Aorta (tissue), 5 donors: ENCODE data around the gene MEF2C. TPM values are rescaled to one million over a fixed set of nuclear protein-coding genes. Genes with fewer than 3 reads are reported as not detected.

ENCODE experiments used
- ATAC-seq: fragments of 200-7000 bp; cut with Tn5 transposase; one replicate; pipeline ENCODE4 v1.9.1; 2022; ENCODE audit warnings: moderate library complexity; ENCODE audit not compliant: low FRiP score
- DNase-seq, 2 donors: peaks; one replicate each; pipeline ENCODE4 v3.0.0-alpha.2; 2020
- H3K27ac ChIP-seq, 2 donors: one replicate each; pipeline ENCODE4 v1.5.1; 2013; ENCODE audit warnings: low read length in 2 of 2, mild to moderate bottlenecking in 2 of 2, moderate library complexity in 2 of 2, control low read depth in 1 of 2, inconsistent platforms in 1 of 2, low read depth in 1 of 2
- H3K27me3 ChIP-seq, 2 donors: one replicate each; pipeline ENCODE4 v1.6.1; 2013; ENCODE audit warnings: control low read depth in 1 of 2, low read length in 1 of 2, mild to moderate bottlenecking in 1 of 2, moderate library complexity in 1 of 2; ENCODE audit not compliant: insufficient read depth in 2 of 2, control insufficient read depth in 1 of 2
- H3K36me3 ChIP-seq, 2 donors: one replicate each; pipeline ENCODE4 v1.6.1; 2013; ENCODE audit warnings: control low read depth in 1 of 2, low read length in 1 of 2, mild to moderate bottlenecking in 1 of 2; ENCODE audit not compliant: insufficient read depth in 2 of 2, control insufficient read depth in 1 of 2
- H3K4me1 ChIP-seq, 2 donors: one replicate each; pipeline ENCODE4 v1.6.1; 2013; ENCODE audit warnings: low read length in 2 of 2, control low read depth in 1 of 2, mild to moderate bottlenecking in 1 of 2, moderate library complexity in 1 of 2; ENCODE audit not compliant: insufficient read depth in 2 of 2, control insufficient read depth in 1 of 2
- H3K4me3 ChIP-seq, 2 donors: one replicate each; pipeline ENCODE4 v1.5.1; 2013; ENCODE audit warnings: low read length in 2 of 2, control low read depth in 1 of 2, mild to moderate bottlenecking in 1 of 2
- H3K9me3 ChIP-seq: one replicate; pipeline ENCODE4 v1.6.1; 2013; ENCODE audit warnings: mild to moderate bottlenecking, low read length; ENCODE audit not compliant: control insufficient read depth
- WGBS, 2 donors: extraction: QIAGEN DNeasy Blood & Tissue Kit; methylation state at CpG; one replicate each; pipeline ENCODE4 v1.1.7; 2013; 5-methylcytosine and 5-hydroxymethylcytosine counted together
- intact Hi-C, 2 donors: fragments of 100-400 bp; cut with DNase I; formaldehyde crosslinking; loops; one replicate each; pipeline versions ENCODE4 v1.14.2 to v1.15.0; 2022
- polyA plus RNA-seq, 2 donors: library from polyadenylated mRNA; stranded (reverse); fragments of 200-250 nt; gene quantifications; one replicate each; pipeline ENCODE4 v1.2.3, GENCODE V29; 2013
- total RNA-seq, 2 donors: library from RNA; stranded (reverse); fragmentation: NEBNext Ultra II Directional; extraction: Animal tissue kit (Norgen Biotek cat#: 25700); gene quantifications; one replicate each; pipeline ENCODE4 v1.2.1, GENCODE V29; 2021
- donor health status: healthy with polysubstance abuse.
- donor health status: Bipolar disorder and iron deficiency.
- donor health status: DM: no; HTN: no; CAD: no.
- donor health status: DM: no; HTN: no; CAD: no.
- donor health status: DM: yes; HTN: yes; CAD: no.

The MEF2C gene
- total and polyA plus RNA-seq, 4 donors = 22.0 to 186 (median 80.3) TPM

- Histone ChIP-seq H3K9me3 (no peaks in the 10 kb centered on the region), H3K4me1 (peaks cover 0 to 2% of the 10 kb centered on the region in 2 donors), H3K36me3 (no peaks in the 10 kb centered on the region), H3K27me3 (no peaks in the 10 kb centered on the region), H3K27ac (peak overlapping the region; percentile 54 to 96), H3K4me3 (peak overlapping the region in 1 of 2 donors; percentile 33)
- intact Hi-C loops = loop anchor here (5.0 kb wide), 4 partner anchors 41 to 101 kb away; partner anchors contain the start of gene MEF2C (in 1 of the 2)
- ATAC-seq (peak; percentile 93), DNase-seq (no peak)
- 0 to 1% methylated on average over 7 of the region's 7 CpGs for WGBS, 2 donors
These were observed 97.0 kb downstream of the MEF2C start for GRCh38 chr5:88785746-88786565.

- no peaks in the 10 kb centered on the region for H3K27me3 ChIP-seq
- WGBS, 2 donors = 83 to 89% methylated on average over 4 of the region's 4 CpGs
- no peak overlapping the region for H3K4me3 ChIP-seq
- no peak overlapping the region for H3K27ac ChIP-seq
- H3K36me3 ChIP-seq = no peaks in the 10 kb centered on the region
- H3K4me1 ChIP-seq = peaks cover 0 to 2% of the 10 kb centered on the region in 2 donors
- no peaks in the 10 kb centered on the region for H3K9me3 ChIP-seq
- DNase-seq (no peak), ATAC-seq (no peak)
- intact Hi-C loops = loop anchor here in 1 of 2 donors (5.0 kb wide), 1 partner anchor 45 kb away; no protein-coding TSS in a partner anchor
These were observed 100.4 kb downstream of the MEF2C start for GRCh38 chr5:88782571-88782970.

- WGBS, 2 donors = 75 to 84% methylated on average over 1 of the region's 1 CpG
- Histone ChIP-seq H3K4me1 (peaks cover 2 to 9% of the 10 kb centered on the region in 2 donors), H3K27me3 (no peaks in the 10 kb centered on the region), H3K9me3 (no peaks in the 10 kb centered on the region), H3K36me3 (no peaks in the 10 kb centered on the region), H3K4me3 (no peak overlapping the region), H3K27ac (peak overlapping the region in 1 of 2 donors; percentile 43)
- no peak for DNase-seq
- no peak for ATAC-seq
- intact Hi-C loops = loop anchor here in 1 of 2 donors (5.0 kb wide), 1 partner anchor 47 kb away; no protein-coding TSS in a partner anchor
These were observed 102.2 kb downstream of the MEF2C start for GRCh38 chr5:88780736-88781135.

- DNase-seq = peak; percentile 79 to 82
- Histone ChIP-seq H3K27ac (no peak overlapping the region), H3K36me3 (peaks cover 0 to 2% of the 10 kb centered on the region in 2 donors), H3K4me1 (peaks cover 2 to 9% of the 10 kb centered on the region in 2 donors), H3K4me3 (no peak overlapping the region), H3K27me3 (no peaks in the 10 kb centered on the region), H3K9me3 (no peaks in the 10 kb centered on the region)
- 11% methylated on average over 5 of the region's 5 CpGs for WGBS, 2 donors
- intact Hi-C loops = no loop called here
- peak; percentile 87 for ATAC-seq
These were observed 104.2 kb downstream of the MEF2C start for GRCh38 chr5:88778736-88779135.

- ATAC-seq = no peak
- H3K4me3 ChIP-seq = no peak overlapping the region
- no peaks in the 10 kb centered on the region for H3K9me3 ChIP-seq
- no peak for DNase-seq
- H3K4me1 ChIP-seq = peaks cover 2 to 9% of the 10 kb centered on the region in 2 donors
- H3K27me3 ChIP-seq = no peaks in the 10 kb centered on the region
- WGBS, 2 donors = 63 to 70% methylated on average over 4 of the region's 4 CpGs
- H3K36me3 ChIP-seq = peaks cover 0 to 5% of the 10 kb centered on the region in 2 donors
- H3K27ac ChIP-seq = peak overlapping the region; percentile 3 to 9
- intact Hi-C loops = no loop called here
These were observed 106.3 kb downstream of the MEF2C start for GRCh38 chr5:88776692-88777091.

GRCh38 chr5:88772831-88773230 lies 110.2 kb downstream of the MEF2C start:
- peaks cover 6 to 9% of the 10 kb centered on the region in 2 donors for H3K4me1 ChIP-seq
- no peak overlapping the region for H3K27ac ChIP-seq
- 91 to 96% methylated on average over 5 of the region's 5 CpGs for WGBS, 2 donors
- ATAC-seq (no peak), DNase-seq (no peak)
- no peak overlapping the region for H3K4me3 ChIP-seq
- H3K36me3 ChIP-seq = peaks cover 0 to 6% of the 10 kb centered on the region in 2 donors
- no peaks in the 10 kb centered on the region for H3K27me3 ChIP-seq
- no peaks in the 10 kb centered on the region for H3K9me3 ChIP-seq
- intact Hi-C loops = no loop called here

GRCh38 chr5:88772047-88772446 lies 110.9 kb downstream of the MEF2C start:
- no peaks in the 10 kb centered on the region for H3K27me3 ChIP-seq
- intact Hi-C loops = no loop called here
- H3K4me1 ChIP-seq = peaks cover 4 to 7% of the 10 kb centered on the region in 2 donors
- ATAC-seq (no peak), DNase-seq (no peak)
- H3K27ac ChIP-seq = no peak overlapping the region
- no peaks in the 10 kb centered on the region for H3K9me3 ChIP-seq
- peaks cover 0 to 6% of the 10 kb centered on the region in 2 donors for H3K36me3 ChIP-seq
- H3K4me3 ChIP-seq = no peak overlapping the region
- 94 to 97% methylated on average over 3 of the region's 3 CpGs for WGBS, 2 donors

GRCh38 chr5:88770276-88771257 lies 112.4 kb downstream of the MEF2C start:
- intact Hi-C loops = no loop called here
- H3K27me3 ChIP-seq = no peaks in the 10 kb centered on the region
- no peaks in the 10 kb centered on the region for H3K9me3 ChIP-seq
- DNase-seq (no peak), ATAC-seq (no peak)
- H3K4me3 ChIP-seq = no peak overlapping the region
- no peak overlapping the region for H3K27ac ChIP-seq
- 93 to 95% methylated on average over 8 of the region's 8 CpGs for WGBS, 2 donors
- H3K36me3 ChIP-seq = peaks cover 0 to 6% of the 10 kb centered on the region in 2 donors
- H3K4me1 ChIP-seq = peaks cover 0 to 4% of the 10 kb centered on the region in 2 donors
